IPS-18c (cell line): ENCODE data around the gene APC.
"Not testable (repeated sequence)": the region's sequence is repeated elsewhere in the genome, so short reads cannot be mapped to it uniquely, and the experiment has no call there.

ENCODE experiments used
- H3K4me3 ChIP-seq: 2 replicates; pipeline ENCODE4 v1.7.0; 2013; ENCODE audit warnings: low read depth, mild to moderate bottlenecking, low read length, moderate library complexity; ENCODE audit not compliant: insufficient read depth
- H3K9me3 ChIP-seq: one replicate; pipeline ENCODE4 v1.6.1; 2013; ENCODE audit warnings: mild to moderate bottlenecking, low read length, moderate library complexity; ENCODE audit not compliant: control insufficient read depth, insufficient read depth

Gene APC

DNA sequence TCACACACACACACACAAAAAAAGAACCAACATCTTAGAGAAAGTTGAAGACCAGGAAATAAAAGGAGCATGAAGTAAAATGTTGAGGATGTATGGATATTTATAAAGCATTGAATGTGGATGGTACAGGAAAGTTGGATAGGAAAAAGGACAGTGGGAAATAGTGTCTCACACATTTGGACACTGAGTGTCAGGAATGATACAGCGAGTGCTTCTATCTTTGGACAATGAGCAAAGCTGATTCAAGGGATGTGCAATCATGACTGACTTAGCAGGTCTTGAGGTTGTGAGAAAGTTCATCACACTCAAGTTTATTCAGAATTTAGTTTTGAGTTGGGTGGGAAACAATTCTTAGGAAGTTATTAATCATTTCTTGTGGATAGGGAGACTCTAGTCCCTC is 73.3 kb downstream of the APC start:
- no peaks in the 10 kb centered on the region for H3K9me3 ChIP-seq
- no peak overlapping the region for H3K4me3 ChIP-seq

GRCh38 chr5:112812549-112812948 is 74.9 kb downstream of the APC start:
- H3K4me3 ChIP-seq: no peak overlapping the region
- no peaks in the 10 kb centered on the region for H3K9me3 ChIP-seq

DNA sequence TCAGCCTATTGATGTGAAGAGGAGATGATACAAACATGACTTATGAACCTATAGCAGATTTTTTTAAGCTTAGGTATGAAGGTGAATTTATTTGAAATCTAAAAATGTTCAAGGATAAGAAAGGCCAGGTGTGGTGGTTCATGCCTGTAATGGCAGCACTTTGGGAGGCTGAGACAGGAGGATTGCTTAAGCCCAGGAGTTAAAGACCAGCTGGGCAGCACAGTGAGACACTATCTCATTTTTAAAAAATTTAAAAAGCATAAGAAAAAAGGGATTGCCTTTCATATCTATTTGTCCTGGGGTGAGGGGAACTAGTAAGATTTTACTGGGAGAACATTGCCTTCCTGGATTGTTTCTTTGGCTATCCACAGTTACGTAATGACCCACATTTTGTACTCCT is 82.6 kb downstream of the APC start:
- Histone ChIP-seq H3K4me3 (no peak overlapping the region), H3K9me3 (no peaks in the 10 kb centered on the region)

DNA sequence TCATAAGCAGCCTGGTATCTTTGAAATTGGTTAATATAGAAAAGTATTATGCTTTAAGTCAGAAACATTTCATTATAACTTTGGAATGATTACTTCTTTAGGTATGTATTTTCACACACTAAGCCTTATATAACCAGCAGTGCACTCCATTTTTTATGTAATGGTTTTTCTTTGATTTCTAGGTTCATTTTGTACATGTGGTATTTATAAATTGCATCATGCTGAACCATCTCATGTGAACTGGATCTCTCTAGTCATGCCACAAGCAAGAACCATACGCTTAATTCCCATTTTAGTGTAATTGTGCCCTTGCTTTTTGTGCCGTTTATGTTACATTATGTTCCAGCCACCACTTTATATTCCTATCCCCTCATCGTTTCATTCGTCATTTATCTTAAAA is 84.8 kb downstream of the APC start:
- H3K9me3 ChIP-seq: no peaks in the 10 kb centered on the region
- no peak overlapping the region for H3K4me3 ChIP-seq

GRCh38 chr5:112823181-112823580 is 85.5 kb downstream of the APC start:
- Histone ChIP-seq H3K4me3 (no peak overlapping the region), H3K9me3 (no peaks in the 10 kb centered on the region)

DNA sequence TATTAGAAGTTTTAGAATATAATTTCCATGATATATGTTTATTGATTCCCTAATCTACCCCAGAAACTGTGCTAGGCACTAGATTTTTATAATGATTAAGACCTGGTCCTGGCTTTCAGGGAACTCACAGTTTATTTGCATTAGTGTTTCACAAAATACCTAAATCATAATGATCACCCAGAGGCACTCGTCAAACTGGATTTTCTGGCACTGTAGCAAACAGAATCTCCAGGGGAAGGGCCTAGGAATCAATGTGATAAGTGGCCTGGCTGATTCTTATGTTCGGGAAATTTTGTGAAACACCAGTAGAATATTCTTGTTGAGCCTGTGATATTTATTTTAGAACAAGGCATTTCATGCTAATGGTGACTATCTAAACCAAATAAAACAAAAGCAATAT is 86.0 kb downstream of the APC start:
- Histone ChIP-seq H3K9me3 (no peaks in the 10 kb centered on the region), H3K4me3 (no peak overlapping the region)

DNA sequence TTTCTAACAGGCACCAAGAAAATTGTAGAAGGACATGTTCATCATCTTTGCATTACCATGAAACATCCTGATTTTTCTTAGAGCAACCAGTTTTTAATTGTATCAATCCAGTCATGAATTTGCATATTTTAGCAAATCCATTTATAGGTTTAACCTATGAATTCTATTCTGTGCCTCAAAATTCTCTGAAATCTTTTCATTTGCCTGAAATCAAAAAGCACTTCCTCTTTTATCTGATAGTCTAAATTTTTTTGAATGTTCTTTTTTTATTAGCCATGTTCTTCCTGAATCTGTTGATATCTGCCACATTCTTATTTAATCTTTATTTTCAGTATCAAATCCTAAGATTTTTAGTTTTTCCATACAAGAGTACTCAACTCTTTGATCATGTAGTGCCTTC is 86.5 kb downstream of the APC start:
- no peak overlapping the region for H3K4me3 ChIP-seq

DNA sequence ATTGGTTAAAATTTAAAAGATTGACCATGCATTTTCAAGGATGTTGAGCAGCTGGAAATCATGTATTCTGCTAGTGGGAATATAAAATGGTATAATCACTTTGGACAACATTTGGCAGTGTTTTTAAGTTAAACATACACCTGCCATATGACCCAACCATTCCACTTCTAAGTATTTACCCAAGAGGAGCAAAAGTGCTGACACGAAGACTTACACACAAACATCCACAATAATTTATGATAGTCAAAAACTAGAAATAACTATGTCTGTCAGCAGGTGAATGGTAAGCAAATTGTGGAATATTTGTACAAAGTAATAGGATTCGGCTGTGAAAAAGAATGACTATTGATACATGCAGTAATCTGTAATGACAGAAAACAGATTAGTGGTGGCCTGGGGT is 92.7 kb downstream of the APC start:
- H3K4me3 ChIP-seq: no peak overlapping the region
- H3K9me3 ChIP-seq: peaks cover 2% of the 10 kb centered on the region

More for the DNA sequence above, 86.5 kb downstream of the APC start:
- H3K9me3 ChIP-seq: no peaks in the 10 kb centered on the region

- no peak overlapping the region for H3K4me3 ChIP-seq
- H3K9me3 ChIP-seq: peaks cover 2% of the 10 kb centered on the region
Observed at GRCh38 chr5:112833971-112834370, 96.3 kb downstream of the APC start.

- H3K4me3 ChIP-seq: no peak overlapping the region
- H3K9me3 ChIP-seq: peaks cover 7% of the 10 kb centered on the region
Observed at GRCh38 chr5:112844489-112844888, 106.8 kb downstream of the APC start.

- peaks cover 4% of the 10 kb centered on the region for H3K9me3 ChIP-seq
- no peak overlapping the region for H3K4me3 ChIP-seq
Observed at GRCh38 chr5:112846556-112846955, 108.9 kb downstream of the APC start.

DNA sequence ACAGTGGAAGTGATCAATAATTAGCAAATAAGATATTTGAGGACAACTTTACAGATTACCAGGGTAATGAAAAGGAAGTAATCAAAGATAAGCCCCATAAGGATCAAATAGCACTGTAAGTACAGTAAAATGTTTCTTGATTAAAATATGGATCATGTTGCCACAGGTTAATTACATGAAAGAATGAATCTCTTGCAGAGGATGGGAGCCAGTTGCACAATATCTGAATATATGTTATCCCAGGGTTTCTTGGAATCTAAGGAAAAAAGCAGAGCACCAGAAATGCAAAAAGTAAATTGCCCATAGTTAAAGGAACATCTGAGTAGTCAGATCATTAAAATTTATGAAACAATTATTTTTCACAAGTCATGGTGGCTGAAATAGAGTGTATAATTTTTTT is 109.6 kb downstream of the APC start:
- Histone ChIP-seq H3K9me3 (no peaks in the 10 kb centered on the region), H3K4me3 (no peak overlapping the region)

DNA sequence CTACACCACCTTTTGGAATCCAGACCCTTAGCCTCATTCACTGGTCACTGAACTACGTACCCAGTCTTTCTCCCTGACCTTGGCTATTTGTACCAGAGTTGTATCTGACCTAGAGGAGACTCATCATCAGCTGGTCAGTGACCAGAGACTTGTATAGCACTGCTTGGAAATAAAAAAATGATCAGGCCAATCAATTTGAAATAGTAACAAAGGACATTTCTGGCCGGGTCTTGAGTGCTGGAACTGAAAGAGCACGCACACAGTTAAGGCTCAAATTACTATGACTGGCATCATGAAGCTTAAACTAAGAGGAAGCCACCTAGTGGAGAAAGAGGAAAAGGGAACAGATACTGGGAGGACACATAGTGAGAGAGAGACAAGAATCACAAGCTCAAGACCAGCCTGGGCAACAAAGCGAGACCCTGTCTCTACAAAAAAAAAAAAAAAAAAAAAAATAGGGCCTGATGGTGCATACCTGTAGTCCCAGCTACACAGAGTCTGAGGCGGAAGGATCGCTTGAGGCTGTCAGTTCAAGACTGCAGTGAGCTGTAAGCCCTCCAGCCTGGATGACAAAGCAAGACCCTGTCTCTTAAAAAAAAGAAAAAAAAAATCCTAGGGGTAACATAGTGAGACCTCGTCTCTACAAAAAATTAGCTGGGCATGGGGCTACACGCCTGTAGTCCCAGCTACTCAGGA is 110.6 kb downstream of the APC start:
- H3K4me3 ChIP-seq: no peak overlapping the region
- H3K9me3 ChIP-seq: no peaks in the 10 kb centered on the region

GRCh38 chr5:112849912-112850311 is 112.2 kb downstream of the APC start:
- Histone ChIP-seq H3K4me3 (no peak overlapping the region), H3K9me3 (no peaks in the 10 kb centered on the region)

- Histone ChIP-seq H3K4me3 (no peak overlapping the region), H3K9me3 (no peaks in the 10 kb centered on the region)
Observed at GRCh38 chr5:112854651-112855050, 117.0 kb downstream of the APC start.

- Histone ChIP-seq H3K9me3 (no peaks in the 10 kb centered on the region), H3K4me3 (no peak overlapping the region)
Observed at GRCh38 chr5:112857866-112858265, 120.2 kb downstream of the APC start.

DNA sequence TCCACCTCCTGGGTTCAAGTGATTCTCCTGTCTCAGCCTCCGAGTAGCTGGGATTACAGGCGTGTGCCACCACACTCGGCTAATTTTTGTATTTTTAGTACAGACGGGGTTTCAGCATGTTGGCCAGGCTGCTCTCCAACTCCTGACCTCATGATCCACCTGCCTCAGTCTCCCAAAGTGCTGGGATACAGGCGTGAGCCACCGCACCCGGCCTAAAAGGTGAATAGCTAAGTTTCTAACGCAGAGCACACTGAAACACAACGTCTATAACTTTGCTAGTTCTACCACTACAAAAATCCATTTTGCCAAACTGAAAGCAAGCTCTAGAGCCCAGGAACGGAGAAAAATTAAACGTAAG is 122.9 kb downstream of the APC start:
- H3K4me3 ChIP-seq: peak overlapping the region; percentile 39; the same call in 1 of the 2 replicates
- not testable (repeated sequence) for H3K9me3 ChIP-seq

- Histone ChIP-seq H3K4me3 (peak within 1 kb of the TSS; percentile 88), H3K9me3 (no peaks in the 10 kb centered on the region)
Observed at GRCh38 chr5:112860929-112861637, 123.4 kb downstream of the APC start, which contains the start of gene SRP19. Gene SRP19, plus strand, starts transcription at chr5:112861287. Its CDS starts 90 bp downstream, at chr5:112861377.

- Histone ChIP-seq H3K4me3 (peak overlapping the region; percentile 88), H3K9me3 (no peaks in the 10 kb centered on the region)
Observed at GRCh38 chr5:112861638-112861985, 123.9 kb downstream of the APC start.
